NAMALWA (cell line): ENCODE results near the gene STK33.
"Not testable (repeated sequence)": the region's sequence is repeated elsewhere in the genome, so short reads cannot be mapped to it uniquely, and the experiment has no call there.

Source experiments
- DNase-seq: peaks from one replicate; pipeline ENCODE4 v3.0.0-alpha.2; 2015; ENCODE audit warnings: low spot score

STK33 gene

GRCh38 chr11:8543278-8543677, 50.8 kb downstream of the STK33 start:
- DNase-seq, result no peak

DNA sequence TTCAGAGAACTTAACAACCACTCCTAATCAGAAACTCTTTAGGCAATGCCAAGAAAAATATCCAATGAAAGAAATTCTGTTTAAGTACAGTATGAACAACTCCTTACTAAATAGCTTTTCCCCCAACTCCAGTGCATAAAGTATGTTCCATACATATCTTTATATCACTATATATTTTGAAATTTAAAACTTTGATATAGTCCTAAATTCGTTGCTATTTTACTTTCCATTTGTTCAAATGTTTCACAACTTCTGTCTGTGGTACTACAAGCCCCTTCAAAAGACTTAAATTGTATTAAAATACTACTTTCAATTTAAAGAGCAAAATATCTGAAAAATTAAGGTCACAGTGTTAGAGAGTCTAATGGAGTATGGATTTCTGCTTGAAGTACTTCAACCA, 52.6 kb downstream of the STK33 start:
- DNase-seq, result no peak

DNA sequence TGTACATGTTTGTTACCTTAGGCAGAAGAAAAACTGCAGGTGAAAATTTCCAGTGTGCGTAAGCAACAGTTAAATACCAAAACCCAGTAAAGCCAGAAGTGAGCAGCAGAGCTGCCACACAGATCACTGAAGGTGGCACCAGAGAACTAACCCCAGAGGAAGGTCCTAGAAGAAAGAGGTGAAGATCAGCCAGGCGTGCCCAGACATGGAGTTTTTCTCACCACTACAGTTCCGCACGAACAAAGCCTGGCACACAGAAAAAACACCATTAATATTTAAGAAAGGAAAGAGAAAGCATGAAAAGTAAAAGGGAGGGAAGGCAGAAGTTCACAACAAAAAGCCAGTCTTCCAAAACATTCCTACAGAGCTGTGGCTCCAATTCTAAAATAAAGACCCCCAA, 60.7 kb downstream of the STK33 start:
- peak; percentile 62 for DNase-seq

DNA sequence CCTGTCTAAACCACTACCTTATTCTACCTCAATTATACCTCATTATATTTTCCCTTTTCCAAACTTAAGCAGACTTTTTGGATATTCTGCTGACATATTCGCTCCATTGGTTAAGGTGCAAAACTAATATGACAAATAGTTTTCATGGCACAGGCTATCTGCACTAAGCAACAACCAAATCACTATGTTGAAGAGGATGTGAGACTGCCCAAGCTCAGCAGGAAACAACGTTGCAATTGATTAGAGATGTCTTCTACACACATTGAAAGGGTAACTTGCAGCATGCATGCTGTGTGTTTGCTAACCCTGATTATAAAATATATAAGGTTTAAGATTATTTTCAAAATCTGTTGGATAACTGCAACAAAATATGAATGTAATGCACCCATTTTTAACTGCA, 61.6 kb downstream of the STK33 start:
- peak; percentile 33 for DNase-seq

GRCh38 chr11:8531982-8532381, 62.0 kb downstream of the STK33 start:
- peak; percentile 17 for DNase-seq

DNA sequence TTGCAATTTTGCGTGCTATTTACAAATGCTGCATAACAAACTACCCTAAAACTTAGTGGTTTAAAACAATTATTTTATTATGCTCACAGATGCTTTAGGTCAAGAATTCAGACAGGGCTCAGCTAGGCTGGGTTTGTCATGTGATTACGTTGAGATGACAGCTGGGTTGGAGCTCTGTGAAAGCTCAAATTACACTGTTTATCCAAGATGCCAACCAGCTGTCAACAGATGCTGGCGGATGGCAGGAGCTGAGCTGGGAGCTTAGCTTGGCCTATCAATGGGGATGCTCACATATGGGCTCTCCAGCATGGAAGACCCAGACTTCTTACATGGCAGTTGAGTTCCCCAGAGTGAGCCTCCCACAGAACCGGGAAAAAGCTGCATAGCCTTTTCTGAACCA, 62.7 kb downstream of the STK33 start:
- peak; percentile 3 for DNase-seq

GRCh38 chr11:8527939-8528338, 66.1 kb downstream of the STK33 start:
- no peak for DNase-seq

DNA sequence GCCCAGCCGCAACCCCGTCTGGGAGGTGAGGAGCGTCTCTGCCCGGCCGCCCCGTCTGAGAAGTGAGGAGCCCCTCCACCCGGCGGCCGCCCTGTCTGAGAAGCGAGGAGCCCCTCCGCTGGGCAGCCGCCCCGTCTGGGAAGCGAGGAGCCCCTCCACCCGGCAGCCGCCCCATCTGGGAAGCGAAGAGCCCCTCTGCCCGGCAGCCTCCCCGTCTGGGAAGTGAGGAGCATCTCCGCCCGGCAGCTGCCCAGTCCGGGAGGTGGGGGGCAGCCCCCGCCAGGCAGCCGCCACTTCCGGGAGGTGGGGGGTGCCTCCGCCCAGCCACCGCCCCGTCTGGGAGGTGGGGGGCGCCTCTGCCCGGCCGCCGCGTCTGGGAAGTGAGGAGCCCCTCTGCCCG, 70.6 kb downstream of the STK33 start:
- DNase-seq, result no peak

- DNase-seq, result no peak
These were observed 81.5 kb downstream of the STK33 start for GRCh38 chr11:8512547-8512946.

- no peak for DNase-seq
These were observed 90.1 kb downstream of the STK33 start for GRCh38 chr11:8503910-8504364.

DNA sequence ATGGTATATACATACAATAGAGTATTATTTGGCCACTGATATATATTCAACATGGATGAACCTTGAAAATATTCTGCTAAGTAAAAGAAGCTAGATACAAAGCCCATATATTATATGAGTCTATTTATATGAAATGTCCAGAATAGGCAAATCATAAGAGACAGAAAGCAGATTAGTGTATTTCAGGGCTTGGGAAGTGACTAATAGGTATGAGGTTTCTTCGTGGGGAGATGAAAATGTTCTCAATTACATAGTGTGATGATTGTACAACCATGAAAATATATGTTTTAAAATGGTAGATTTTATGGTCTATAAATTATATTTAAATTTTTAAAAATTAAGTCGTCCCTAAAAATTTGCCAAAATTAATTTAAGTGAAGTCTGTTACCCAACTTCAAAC, 92.2 kb downstream of the STK33 start:
- no peak for DNase-seq

DNA sequence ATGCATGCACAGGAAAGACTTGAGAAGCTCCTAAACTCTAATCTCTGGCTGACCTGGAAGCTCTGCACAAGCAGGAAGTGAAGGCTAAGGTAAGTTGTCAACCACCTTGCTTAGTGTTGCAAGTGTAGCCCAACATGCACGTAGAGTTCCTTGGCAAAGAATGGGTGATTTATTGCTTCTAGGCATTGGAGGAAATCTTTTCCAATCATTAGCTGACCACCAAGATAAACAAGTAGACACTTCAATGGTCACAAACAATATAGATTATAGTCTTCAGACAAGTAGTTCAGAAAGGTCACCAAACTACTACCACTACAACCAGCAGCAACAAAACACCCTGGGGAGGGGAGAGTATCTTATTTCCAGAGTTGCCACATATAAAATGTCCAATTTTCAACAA, 105.6 kb downstream of the STK33 start:
- no peak for DNase-seq

DNA sequence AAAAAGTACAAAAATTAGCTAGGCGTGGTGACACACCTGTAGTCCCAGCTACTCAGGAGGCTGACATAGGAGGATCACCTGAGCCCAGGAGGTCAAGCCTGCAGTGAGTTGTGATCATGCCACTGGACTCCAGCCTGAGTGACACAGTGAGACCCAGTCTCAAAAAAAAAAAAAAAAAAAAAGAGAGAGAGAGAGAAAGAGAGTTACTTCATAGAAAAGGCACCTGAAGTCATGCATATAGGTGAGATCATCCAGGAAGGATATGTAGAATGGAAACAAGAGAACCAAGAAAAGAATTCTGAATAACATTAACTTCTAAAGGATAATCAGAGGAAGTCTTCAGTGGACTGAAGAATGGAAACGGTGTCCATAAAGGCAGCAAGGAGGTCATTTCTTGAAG, 106.8 kb downstream of the STK33 start:
- no peak for DNase-seq

DNA sequence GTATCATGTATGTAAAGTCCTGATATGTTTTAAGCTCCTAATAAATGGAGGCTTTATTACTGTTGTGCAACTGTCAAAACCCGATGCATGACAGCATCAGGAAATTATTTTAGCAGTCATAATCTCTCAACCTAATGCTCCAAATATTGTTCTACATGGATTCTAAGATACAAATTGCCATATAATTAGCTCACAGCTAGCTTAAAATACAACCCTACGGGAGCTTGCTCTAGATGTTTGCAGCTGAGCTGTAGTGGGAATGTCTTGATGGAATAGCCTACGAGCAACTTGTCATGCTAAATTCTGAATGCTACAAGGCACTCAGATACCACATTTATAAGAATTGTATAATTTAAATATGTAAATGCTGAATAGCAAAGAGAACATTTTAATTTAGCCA, 109.8 kb downstream of the STK33 start:
- no peak for DNase-seq

DNA sequence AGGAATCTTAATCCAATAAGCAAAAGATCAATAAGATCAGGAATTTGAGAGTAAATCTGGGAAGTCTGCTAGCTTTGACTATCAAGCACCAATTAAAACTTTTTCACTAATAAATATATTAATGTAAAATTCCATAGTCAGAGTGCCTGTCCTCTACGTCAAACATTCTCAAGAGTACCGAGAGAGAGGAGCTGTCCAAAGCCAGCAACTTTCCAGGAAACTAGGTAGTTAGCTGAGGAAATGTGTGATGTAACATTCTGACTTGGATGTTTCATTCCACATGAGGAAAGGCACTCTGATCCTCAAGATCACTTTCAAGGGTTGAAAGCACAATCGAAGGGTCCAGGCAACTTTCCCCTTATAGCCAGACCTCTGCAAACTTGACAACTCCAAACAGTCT, 113.2 kb downstream of the STK33 start:
- DNase-seq, result no peak

GRCh38 chr11:8477680-8478079, 116.3 kb downstream of the STK33 start:
- no peak for DNase-seq

DNA sequence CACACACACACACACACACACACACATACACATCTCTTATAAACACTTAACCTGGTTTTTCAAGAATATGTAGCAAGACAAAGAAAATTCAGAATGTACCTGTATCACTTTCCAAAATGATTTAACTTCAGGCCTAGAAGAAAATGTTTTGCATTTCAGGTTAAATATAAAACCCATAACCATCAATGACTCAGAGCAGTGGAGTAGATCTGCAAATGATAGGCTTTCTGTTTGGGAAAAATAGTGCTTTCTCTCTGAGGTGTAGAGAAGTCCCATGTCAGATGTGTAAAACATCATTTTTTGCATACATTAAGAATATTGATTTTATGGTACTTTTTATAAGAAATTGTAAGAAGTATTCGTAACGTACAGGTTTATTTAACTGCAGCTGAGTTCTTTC, 116.9 kb downstream of the STK33 start:
- no peak for DNase-seq

GRCh38 chr11:8467806-8468205, 126.2 kb downstream of the STK33 start:
- DNase-seq, result not testable (repeated sequence)

- not testable (repeated sequence) for DNase-seq
These were observed 126.7 kb downstream of the STK33 start for GRCh38 chr11:8467356-8467755.

- DNase-seq, result not testable (repeated sequence)
These were observed 127.1 kb downstream of the STK33 start for GRCh38 chr11:8466884-8467283.

GRCh38 chr11:8459711-8460399, 134.2 kb downstream of the STK33 start:
- DNase-seq, result no peak

- no peak for DNase-seq
These were observed 151.7 kb downstream of the STK33 start for GRCh38 chr11:8442301-8442700.

DNA sequence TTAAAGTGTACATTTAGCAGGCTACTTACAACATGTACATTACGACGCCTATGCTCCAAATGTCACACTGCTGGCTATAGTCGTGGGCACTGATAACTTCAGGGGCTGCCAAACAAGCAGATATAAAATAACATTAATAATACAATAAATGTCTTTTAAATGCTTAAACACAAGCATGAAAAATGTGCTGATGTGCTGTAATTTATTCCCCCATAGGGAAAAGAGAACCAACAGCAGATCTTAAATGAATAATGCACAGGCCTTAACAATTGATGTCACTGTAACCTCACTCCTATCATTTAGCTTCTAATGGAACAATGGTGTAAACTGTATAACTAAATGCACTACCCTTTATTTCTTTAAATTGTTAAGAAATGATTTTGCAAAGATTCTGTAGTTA, 153.4 kb downstream of the STK33 start:
- no peak for DNase-seq

DNA sequence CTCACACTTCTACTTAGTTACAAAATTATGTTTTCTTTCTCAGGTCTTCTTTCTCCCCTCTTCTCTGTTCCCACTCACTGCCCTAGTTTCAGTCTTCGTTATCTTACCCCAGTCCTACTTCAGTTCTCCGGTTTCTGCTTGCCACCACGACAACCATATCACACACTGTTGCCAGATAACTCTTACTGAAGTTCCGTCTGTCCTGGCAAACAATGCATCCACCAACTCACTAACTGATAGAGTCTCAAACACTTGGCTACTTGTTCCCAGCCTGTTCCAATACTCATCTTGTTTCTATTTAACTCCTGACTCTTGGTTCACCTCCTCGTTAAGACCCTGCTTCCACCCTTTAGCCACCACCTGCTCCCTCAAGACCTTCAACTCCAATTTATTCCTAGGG, 164.5 kb downstream of the STK33 start:
- no peak for DNase-seq

DNA sequence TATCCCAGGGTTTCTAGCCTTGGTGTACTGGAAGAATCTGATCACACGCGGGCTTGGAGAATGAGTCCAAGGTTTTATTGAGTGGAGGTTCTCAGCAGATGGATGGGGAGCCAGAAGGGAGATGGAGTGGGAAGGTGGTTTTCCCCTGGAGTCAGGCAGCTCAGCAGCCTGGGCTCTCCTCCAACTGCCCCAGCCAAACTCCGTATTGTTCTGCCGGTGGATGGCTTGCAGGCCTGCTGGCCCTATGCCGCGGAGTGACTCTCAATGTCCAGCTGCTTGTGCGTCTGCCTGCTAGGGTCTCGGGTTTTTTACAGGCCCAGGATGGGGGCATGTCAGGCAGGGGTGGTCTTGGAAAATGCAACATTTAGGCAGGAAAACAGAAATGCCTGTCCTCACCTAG, 168.0 kb downstream of the STK33 start:
- DNase-seq, result no peak
